K562 (cell line): ENCODE data around the gene SMAD3.

ENCODE experiments used
- CREB1 ChIP-seq, 2 experiments: sonication (generic) in 1 of 2; formaldehyde crosslinking in 1 of 2; IDR thresholded peaks; 2 replicates each; pipeline versions ENCODE4 v1.6.1 to v1.8.0; 2012 to 2022; ENCODE audit warnings: inconsistent platforms in 1 of 2, mild to moderate bottlenecking in 1 of 2, missing genetic modification reagents in 1 of 2, moderate library complexity in 1 of 2
- FIP1L1 ChIP-seq: fragments of 200-400 bp; formaldehyde crosslinking; IDR thresholded peaks from 2 replicates; pipeline ENCODE4 v1.6.1; 2018; ENCODE audit warnings: mild to moderate bottlenecking, low read depth, low read length; ENCODE audit not compliant: poor library complexity, severe bottlenecking
- FOXK1 ChIP-seq: sonication (generic); formaldehyde crosslinking; IDR thresholded peaks from 2 replicates; pipeline ENCODE4 v1.8.0; 2022; ENCODE audit warnings: missing genetic modification reagents, mild to moderate bottlenecking, borderline replicate concordance
- MCM2 ChIP-seq: fragments of 450-650 bp; IDR thresholded peaks from 2 replicates; pipeline ENCODE4 v1.6.1; 2017; ENCODE audit warnings: low read depth, mild to moderate bottlenecking
- MYBL2 ChIP-seq, 2 experiments: fragments of 450-650 bp in 1 of 2; sonication (generic) in 1 of 2; formaldehyde crosslinking in 1 of 2; IDR thresholded peaks; 2 replicates each; pipeline versions ENCODE4 v1.6.1 to v1.8.1; 2017 to 2022; ENCODE audit warnings: borderline replicate concordance in 1 of 2, inconsistent platforms in 1 of 2, low read depth in 1 of 2, mild to moderate bottlenecking in 1 of 2, missing genetic modification reagents in 1 of 2, moderate library complexity in 1 of 2
- PHF8 ChIP-seq: fragments of 200-600 bp; sonication (generic); IDR thresholded peaks from 2 replicates; pipeline ENCODE4 v1.6.1; 2012; ENCODE audit warnings: mixed run types, mild to moderate bottlenecking, inconsistent platforms, low read length, moderate library complexity, borderline replicate concordance
- POLR2A ChIP-seq: fragments of 450-650 bp; conservative IDR thresholded peaks from 2 replicates; pipeline ENCODE4 v1.6.1; 2016
- POLR2AphosphoS2 ChIP-seq: IDR thresholded peaks from 2 replicates; pipeline ENCODE4 v1.6.1; 2012; ENCODE audit warnings: low read length, improper control_type of control experiment
- PTTG1 ChIP-seq: fragments of 450-650 bp; IDR thresholded peaks from 2 replicates; pipeline ENCODE4 v1.6.1; 2016; ENCODE audit warnings: low read depth, mild to moderate bottlenecking, missing genetic modification characterization, missing compliant biosample characterization
- SMARCA4 ChIP-seq: fragments of 450-650 bp; IDR thresholded peaks from 2 replicates; pipeline ENCODE4 v1.6.1; 2016
- ZNF23 ChIP-seq: fragments of 250-450 bp; sonication (Bioruptor Pico); IDR thresholded peaks from 2 replicates; pipeline ENCODE4 v1.4.0; 2020; ENCODE audit warnings: mild to moderate bottlenecking
- TF ChIP-seq, protein P1 (sequence below), 3 experiments: IDR thresholded peaks in 2 of 3; conservative IDR thresholded peaks in 1 of 3; 2 replicates each; pipeline ENCODE4 v1.5.1; 2011 to 2012; ENCODE audit warnings: low read length in 3 of 3, mild to moderate bottlenecking in 3 of 3, control low read depth in 2 of 3, improper control_type of control experiment in 1 of 3, inconsistent platforms in 1 of 3, low read depth in 1 of 3, mixed read lengths in 1 of 3, moderate library complexity in 1 of 3; ENCODE audit not compliant: insufficient read depth in 2 of 3
- TF ChIP-seq, protein P2 (sequence below): IDR thresholded peaks from 2 replicates; pipeline ENCODE4 v1.6.1; 2016; ENCODE audit warnings: missing genetic modification characterization, missing compliant biosample characterization

DNA sequence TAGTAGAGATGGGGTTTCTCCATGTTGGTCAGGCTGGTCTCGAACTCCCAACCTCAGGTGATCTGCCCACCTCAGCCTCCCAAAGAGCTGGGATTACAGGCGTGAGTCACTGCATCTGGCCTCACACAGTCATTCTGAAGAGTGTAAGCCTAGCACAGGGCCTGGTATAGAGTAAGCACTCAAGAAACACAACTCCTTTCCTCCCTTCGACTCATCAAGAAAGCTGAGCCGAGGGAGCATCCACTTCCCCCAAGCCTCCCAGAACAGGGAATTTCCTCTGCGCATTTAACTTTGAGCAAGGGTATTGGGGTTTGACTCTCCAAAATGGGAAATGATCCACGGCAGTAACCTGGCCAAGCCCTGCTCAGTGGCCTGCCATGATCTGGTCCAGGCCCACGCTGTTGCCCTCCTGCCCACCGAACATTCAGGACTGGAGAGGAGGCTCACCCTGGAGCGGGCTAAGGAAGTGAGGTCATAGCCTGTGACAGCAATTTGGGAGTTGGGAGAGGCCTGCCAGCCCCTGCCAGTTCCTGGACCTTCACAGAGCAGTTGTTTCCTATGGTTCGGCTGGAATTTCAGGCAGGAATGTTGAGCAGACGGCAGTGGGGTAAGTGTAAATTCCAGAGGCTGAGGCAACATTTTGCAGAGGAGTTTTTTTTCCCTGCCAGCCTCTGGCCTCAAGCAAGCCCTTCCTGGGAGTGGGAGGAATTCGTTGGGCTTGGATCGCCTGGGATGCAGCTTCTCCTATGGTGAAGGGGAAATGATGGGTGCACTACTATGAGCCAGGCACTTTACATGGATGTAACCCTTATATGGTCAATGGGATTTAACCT is 21.2 kb upstream of the SMAD3 start:
- TF ChIP-seq FIP1L1 (no peak), POLR2AphosphoS2 (no peak), FOXK1 (CRISPR knock-in tag) (no peak), SMARCA4 (no peak), PHF8 (no peak), PTTG1 (tag) (no peak), POLR2A (no peak), MCM2 (no peak), CREB1 (IDR thresholded peaks at IDR 0.05) (no peak), CREB1 (CRISPR knock-in tag; IDR thresholded peaks at IDR 0.05) (no peak), ZNF23 (CRISPR knock-in tag) (no peak), MYBL2 (IDR thresholded peaks at IDR 0.05; ENCODE audit: low read depth) (no peak), MYBL2 (CRISPR knock-in tag; IDR thresholded peaks at IDR 0.05; ENCODE audit: borderline replicate concordance) (no peak)
- TF ChIP-seq, protein P1, sequence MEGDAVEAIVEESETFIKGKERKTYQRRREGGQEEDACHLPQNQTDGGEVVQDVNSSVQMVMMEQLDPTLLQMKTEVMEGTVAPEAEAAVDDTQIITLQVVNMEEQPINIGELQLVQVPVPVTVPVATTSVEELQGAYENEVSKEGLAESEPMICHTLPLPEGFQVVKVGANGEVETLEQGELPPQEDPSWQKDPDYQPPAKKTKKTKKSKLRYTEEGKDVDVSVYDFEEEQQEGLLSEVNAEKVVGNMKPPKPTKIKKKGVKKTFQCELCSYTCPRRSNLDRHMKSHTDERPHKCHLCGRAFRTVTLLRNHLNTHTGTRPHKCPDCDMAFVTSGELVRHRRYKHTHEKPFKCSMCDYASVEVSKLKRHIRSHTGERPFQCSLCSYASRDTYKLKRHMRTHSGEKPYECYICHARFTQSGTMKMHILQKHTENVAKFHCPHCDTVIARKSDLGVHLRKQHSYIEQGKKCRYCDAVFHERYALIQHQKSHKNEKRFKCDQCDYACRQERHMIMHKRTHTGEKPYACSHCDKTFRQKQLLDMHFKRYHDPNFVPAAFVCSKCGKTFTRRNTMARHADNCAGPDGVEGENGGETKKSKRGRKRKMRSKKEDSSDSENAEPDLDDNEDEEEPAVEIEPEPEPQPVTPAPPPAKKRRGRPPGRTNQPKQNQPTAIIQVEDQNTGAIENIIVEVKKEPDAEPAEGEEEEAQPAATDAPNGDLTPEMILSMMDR (IDR thresholded peaks at IDR 0.05 in 2 of 3, conservative IDR thresholded peaks at IDR 0.05 in 1 of 3; ENCODE audit: insufficient read depth in 2 of 3, low read depth in 1 of 3, low read length in 3 of 3), result no peak
- TF ChIP-seq, protein P2, sequence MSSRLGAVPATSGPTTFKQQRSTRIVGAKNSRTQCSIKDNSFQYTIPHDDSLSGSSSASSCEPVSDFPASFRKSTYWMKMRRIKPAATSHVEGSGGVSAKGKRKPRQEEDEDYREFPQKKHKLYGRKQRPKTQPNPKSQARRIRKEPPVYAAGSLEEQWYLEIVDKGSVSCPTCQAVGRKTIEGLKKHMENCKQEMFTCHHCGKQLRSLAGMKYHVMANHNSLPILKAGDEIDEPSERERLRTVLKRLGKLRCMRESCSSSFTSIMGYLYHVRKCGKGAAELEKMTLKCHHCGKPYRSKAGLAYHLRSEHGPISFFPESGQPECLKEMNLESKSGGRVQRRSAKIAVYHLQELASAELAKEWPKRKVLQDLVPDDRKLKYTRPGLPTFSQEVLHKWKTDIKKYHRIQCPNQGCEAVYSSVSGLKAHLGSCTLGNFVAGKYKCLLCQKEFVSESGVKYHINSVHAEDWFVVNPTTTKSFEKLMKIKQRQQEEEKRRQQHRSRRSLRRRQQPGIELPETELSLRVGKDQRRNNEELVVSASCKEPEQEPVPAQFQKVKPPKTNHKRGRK (tag), result no peak
